GM12865 (cell line): ENCODE measurements around the gene LAMA5.

ENCODE experiments used
- DNase-seq: peaks from one replicate; pipeline ENCODE4 v3.0.0; 2010; ENCODE audit warnings: low read depth
- H3K4me3 ChIP-seq: 2 replicates; pipeline ENCODE4 v1.5.1; 2011; ENCODE audit warnings: mild to moderate bottlenecking, low read depth, low read length, control low read depth
- TF ChIP-seq, protein P1 (sequence below): IDR thresholded peaks from 2 replicates; pipeline ENCODE4 v1.5.1; 2011; ENCODE audit warnings: low read length, control low read depth, low read depth, inconsistent platforms; ENCODE audit not compliant: insufficient read depth; ENCODE audit errors: missing control alignments

The LAMA5 gene

DNA sequence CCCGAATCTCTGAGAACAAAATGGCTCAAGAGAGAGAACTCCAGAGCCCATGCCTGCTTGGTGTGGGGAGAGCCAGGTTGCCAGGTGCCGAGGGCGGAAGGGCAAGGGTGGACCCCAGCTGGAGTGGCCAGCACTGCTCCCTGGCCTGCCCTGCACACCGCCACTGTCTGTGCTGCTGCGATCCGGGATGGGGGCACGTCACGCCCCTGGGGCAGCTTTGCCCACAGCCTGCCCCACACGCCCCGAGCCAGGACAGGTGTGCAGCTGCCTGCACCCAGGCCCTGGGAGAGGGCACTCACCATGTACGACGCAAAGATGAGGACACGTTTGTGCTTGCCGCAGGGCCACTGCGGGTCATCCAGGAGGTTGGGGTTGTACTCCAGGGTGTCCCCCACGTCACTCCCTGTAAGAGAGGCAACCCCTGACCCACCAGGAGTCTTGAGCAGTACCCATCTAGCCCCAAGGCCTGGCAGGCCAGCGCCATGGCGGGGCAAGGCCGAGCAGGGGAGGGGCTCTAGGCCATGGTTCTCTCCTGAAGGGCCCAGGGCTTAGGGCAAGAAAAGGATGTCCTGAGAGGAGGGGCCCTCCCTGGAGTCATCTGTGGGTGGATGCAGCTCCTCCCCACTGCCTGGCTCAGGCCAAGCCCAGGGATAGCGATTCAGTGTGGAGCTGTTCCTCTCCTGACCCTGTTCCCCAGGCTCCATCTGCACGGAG, 25.7 kb upstream of the LAMA5 start:
- H3K4me3 ChIP-seq: no peak overlapping the region
- DNase-seq: no peak
- TF ChIP-seq, protein P1, sequence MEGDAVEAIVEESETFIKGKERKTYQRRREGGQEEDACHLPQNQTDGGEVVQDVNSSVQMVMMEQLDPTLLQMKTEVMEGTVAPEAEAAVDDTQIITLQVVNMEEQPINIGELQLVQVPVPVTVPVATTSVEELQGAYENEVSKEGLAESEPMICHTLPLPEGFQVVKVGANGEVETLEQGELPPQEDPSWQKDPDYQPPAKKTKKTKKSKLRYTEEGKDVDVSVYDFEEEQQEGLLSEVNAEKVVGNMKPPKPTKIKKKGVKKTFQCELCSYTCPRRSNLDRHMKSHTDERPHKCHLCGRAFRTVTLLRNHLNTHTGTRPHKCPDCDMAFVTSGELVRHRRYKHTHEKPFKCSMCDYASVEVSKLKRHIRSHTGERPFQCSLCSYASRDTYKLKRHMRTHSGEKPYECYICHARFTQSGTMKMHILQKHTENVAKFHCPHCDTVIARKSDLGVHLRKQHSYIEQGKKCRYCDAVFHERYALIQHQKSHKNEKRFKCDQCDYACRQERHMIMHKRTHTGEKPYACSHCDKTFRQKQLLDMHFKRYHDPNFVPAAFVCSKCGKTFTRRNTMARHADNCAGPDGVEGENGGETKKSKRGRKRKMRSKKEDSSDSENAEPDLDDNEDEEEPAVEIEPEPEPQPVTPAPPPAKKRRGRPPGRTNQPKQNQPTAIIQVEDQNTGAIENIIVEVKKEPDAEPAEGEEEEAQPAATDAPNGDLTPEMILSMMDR: no peak

DNA sequence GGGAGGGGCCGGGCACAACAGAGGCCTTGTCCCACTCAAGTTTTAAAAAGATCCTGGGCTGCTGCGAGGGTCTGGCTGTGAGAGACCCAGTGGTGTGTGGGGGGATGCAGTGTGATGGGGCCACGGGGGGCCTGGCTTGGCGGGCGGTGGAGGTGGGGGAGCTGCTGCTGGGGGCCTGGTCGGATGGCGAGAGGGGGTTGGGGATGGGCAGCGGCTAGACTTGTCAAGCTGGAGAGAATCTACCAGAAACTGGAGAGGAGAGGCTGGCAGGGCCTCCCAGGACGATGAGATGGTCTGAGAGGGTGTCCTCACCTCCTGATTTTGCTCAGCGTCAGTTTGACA, 24.9 kb upstream of the LAMA5 start:
- no peak for DNase-seq
- TF ChIP-seq, protein P1: no peak
- no peak overlapping the region for H3K4me3 ChIP-seq

DNA sequence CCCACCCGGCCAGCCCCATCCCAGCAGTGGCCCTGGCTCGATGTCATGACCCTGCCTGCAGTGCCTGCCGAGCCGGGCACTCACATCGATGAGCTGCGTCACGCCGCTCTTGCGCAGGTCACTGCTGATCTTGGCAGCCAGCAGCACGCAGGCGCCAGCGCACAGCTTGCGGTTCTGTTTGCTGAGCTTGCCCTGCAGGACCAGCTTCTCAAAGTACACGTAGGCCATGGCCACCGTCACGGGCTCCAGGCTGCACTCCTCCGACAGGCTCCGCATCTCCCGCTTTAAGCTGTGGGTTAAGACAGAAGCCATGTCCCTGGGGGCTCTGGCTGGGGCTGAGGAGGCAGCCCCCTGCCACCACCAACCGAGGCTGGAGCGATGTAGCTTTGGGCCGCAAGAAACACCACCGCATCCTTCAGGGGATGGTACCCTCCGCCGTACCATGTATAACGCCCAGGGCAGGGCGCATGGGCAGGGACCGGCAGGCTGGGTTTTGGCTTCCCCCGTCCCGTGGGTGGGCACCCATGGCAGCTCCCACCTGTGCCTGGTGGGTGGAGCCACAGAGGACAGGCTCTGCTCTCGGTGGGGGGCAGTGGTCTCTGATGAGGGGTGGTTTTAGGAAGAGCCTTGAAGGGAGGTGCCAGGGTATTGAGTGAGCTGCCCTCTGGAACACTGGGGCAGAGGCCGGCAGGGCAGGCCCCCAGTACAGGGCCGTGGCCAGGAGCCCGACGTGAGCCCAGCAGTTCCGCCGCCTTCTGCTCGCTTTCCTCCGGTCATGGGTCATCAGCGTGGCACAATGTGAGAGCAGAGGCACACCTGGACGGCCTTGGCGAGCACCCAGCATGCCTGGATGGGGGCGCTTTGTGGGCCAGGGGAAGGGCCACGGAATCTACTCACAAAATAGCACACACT, 24.3 kb upstream of the LAMA5 start:
- no peak overlapping the region for H3K4me3 ChIP-seq
- TF ChIP-seq, protein P1: no peak
- no peak for DNase-seq

DNA sequence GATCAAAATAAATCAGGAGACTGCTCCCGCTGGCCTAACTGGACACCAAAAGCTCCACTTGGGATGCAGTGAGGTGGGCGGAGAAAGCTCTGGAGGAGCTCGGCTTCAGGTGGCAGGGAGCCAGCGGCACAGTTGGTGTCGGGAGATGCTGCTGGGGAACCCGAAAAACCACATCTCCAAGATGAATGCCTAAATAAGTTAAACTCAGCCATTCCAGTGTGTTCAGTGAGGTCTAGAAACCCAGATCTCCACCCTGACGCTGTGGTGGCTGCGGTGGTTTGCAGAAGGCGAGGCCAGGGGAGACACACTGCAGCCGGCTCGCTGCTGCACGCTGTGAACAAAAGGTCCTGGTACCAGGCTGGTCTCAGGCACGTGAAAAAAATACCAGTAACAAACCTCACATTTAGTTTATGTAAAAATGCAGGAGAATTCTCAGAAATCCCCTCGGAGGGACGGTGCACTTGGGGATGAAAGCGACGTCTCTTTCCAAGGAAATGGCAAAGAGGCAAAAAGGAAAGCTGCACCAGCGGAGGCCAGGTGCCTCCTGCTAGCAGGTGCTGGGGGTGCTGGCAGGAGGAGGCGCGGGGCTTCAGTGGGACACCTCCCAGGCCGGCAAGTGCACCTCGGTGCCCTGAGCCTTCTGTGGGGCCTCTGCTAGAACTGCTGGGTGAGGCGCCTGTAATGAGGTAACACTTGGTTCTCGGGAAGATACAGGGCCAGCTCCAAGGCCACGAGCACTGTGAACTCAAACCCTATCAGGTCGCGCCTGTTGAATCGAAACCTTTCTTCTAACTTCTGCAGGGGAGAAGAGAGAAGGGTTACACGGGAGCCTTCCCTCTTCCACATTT, 23.4 kb upstream of the LAMA5 start:
- TF ChIP-seq, protein P1: no peak
- H3K4me3 ChIP-seq: no peak overlapping the region
- DNase-seq: no peak

DNA sequence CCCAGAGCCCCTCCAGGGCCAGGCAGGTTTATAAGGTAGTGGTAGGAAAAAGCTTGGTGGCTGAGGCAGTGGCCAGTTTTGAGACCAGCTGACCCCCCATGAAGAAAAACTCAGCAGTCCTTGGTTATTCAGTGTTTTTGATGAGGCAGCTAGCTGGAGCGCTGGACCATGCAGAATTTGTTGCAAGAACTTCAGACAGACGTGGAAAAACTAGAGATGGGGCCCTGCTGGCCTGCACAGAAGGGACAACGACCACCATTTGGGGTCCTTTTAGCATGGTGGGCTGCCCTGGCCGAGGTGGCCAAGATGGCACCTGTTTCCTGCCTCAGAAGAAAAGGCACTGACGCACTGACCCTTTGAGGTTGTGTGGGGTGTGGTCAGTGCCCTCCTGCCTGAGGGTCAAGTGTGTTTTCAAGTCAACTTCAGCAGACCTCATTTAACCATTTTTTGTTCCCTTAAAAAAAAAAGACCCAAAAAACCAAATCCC, 22.5 kb upstream of the LAMA5 start:
- no peak overlapping the region for H3K4me3 ChIP-seq
- no peak for DNase-seq
- TF ChIP-seq, protein P1: no peak

DNA sequence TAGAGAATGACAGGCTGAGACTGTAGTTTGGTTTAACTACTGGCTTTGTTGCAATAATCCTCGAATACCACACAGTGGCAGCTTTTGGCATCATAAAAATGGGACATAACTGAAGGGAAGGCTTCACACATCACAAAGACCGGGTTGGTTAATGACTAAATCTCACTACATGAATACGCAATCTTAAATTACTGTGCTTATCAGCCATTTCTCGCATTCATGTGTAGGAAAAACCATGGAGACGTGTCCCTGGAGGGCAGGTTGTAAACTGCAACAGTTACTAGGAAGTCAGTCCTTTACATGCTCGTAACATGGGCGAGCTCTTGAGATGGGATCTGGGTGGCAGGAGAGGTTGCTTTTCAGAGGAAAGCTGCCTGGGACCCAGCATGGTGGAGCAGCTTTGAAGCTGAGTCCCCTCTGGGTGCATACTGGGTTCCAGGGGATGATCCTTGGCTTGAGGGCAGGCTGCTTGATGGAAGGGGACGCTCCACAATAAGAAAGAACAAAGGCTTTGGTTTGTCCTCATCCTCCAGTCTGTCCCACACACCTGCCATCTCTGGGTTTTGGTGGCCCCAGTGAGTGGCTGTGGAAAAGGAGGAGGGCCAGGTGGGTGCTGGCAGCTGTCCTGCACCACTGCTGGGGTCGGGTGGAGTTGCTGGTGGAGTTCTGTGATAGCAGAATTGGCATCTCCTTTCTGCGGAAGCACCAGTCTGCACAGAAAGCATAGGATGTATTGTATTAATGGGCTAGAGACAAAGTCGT, 21.9 kb upstream of the LAMA5 start:
- TF ChIP-seq, protein P1: no peak
- no peak for DNase-seq
- no peak overlapping the region for H3K4me3 ChIP-seq
